Trophoblast cell (in vitro differentiated cells and primary cell): ENCODE measurements around the gene RIPK1.
"Not testable (repeated sequence)": the region's sequence is repeated elsewhere in the genome, so short reads cannot be mapped to it uniquely, and the experiment has no call there.

Experiments
- DNase-seq, 2 donors: peaks; one replicate each; pipeline ENCODE4 v3.0.0-alpha.2; 2016
- H2AFZ ChIP-seq: 2 replicates; pipeline ENCODE4 v1.6.1; 2013; ENCODE audit warnings: low read length, moderate library complexity, mild to moderate bottlenecking; ENCODE audit not compliant: insufficient read depth, poor library complexity
- H2AK5ac ChIP-seq: 2 replicates; pipeline ENCODE4 v1.6.1; 2013; ENCODE audit warnings: mild to moderate bottlenecking, low read length
- H2BK120ac ChIP-seq: 2 replicates; pipeline ENCODE4 v1.6.1; 2013; ENCODE audit warnings: low read length, mild to moderate bottlenecking, moderate library complexity; ENCODE audit not compliant: insufficient read depth, poor library complexity
- H2BK12ac ChIP-seq: 2 replicates; pipeline ENCODE4 v1.6.1; 2013; ENCODE audit warnings: mild to moderate bottlenecking, low read length, moderate library complexity
- H2BK5ac ChIP-seq: 2 replicates; pipeline ENCODE4 v1.6.1; 2013; ENCODE audit warnings: low read length, low read depth, moderate library complexity, mild to moderate bottlenecking; ENCODE audit not compliant: poor library complexity
- H3K14ac ChIP-seq: 2 replicates; pipeline ENCODE4 v1.6.1; 2013; ENCODE audit warnings: mild to moderate bottlenecking, low read length
- H3K18ac ChIP-seq: 2 replicates; pipeline ENCODE4 v1.6.1; 2013; ENCODE audit warnings: mild to moderate bottlenecking, low read length
- H3K23ac ChIP-seq: 2 replicates; pipeline ENCODE4 v1.6.1; 2013; ENCODE audit warnings: low read length
- H3K27ac ChIP-seq: 2 replicates; pipeline ENCODE4 v1.5.1; 2013; ENCODE audit warnings: low read depth, mild to moderate bottlenecking, inconsistent platforms, low read length, moderate library complexity
- H3K27me3 ChIP-seq: 2 replicates; pipeline ENCODE4 v1.6.1; 2013; ENCODE audit warnings: inconsistent platforms, mild to moderate bottlenecking, low read length, moderate library complexity; ENCODE audit not compliant: insufficient read depth
- H3K36me3 ChIP-seq, 2 experiments: 1 replicate in 1 of 2; 2 replicates in 1 of 2; pipeline ENCODE4 v1.6.1; 2013; ENCODE audit warnings: low read length in 2 of 2, mild to moderate bottlenecking in 2 of 2, moderate library complexity in 1 of 2; ENCODE audit not compliant: insufficient read depth in 2 of 2, control insufficient read depth in 1 of 2
- H3K4ac ChIP-seq: 2 replicates; pipeline ENCODE4 v1.6.1; 2013; ENCODE audit warnings: low read depth, mild to moderate bottlenecking, low read length, moderate library complexity
- H3K4me1 ChIP-seq, 2 experiments: 1 replicate in 1 of 2; 2 replicates in 1 of 2; pipeline ENCODE4 v1.6.1; 2013; ENCODE audit warnings: low read length in 2 of 2, mild to moderate bottlenecking in 2 of 2, moderate library complexity in 1 of 2; ENCODE audit not compliant: insufficient read depth in 2 of 2, control insufficient read depth in 1 of 2
- H3K4me2 ChIP-seq: 2 replicates; pipeline ENCODE4 v1.6.1; 2013; ENCODE audit warnings: inconsistent platforms, mild to moderate bottlenecking, low read length, moderate library complexity
- H3K4me3 ChIP-seq: 2 replicates; pipeline ENCODE4 v1.5.1; 2013; ENCODE audit warnings: mild to moderate bottlenecking, low read depth, low read length, inconsistent platforms
- H3K79me1 ChIP-seq: one replicate; pipeline ENCODE4 v1.6.1; 2013; ENCODE audit warnings: low read length
- H3K79me2 ChIP-seq: 2 replicates; pipeline ENCODE4 v1.6.1; 2013; ENCODE audit warnings: low read length, mild to moderate bottlenecking; ENCODE audit not compliant: control insufficient read depth, insufficient read depth, poor library complexity
- H3K9ac ChIP-seq: 2 replicates; pipeline ENCODE4 v1.6.1; 2013; ENCODE audit warnings: mild to moderate bottlenecking, low read length
- H3K9me3 ChIP-seq: 2 replicates; pipeline ENCODE4 v1.6.1; 2013; ENCODE audit warnings: low read depth, mild to moderate bottlenecking, control low read depth, inconsistent platforms, low read length; ENCODE audit not compliant: insufficient read depth
- H4K12ac ChIP-seq: 2 replicates; pipeline ENCODE4 v1.6.1; 2013; ENCODE audit warnings: low read depth, mild to moderate bottlenecking, low read length, moderate library complexity
- H4K8ac ChIP-seq: 2 replicates; pipeline ENCODE4 v1.6.1; 2013; ENCODE audit warnings: low read depth, mild to moderate bottlenecking, low read length, moderate library complexity
- H4K91ac ChIP-seq: one replicate; pipeline ENCODE4 v1.6.1; 2013; ENCODE audit warnings: low read depth, mild to moderate bottlenecking, low read length, moderate library complexity
- WGBS: extraction: QIAGEN DNeasy Blood & Tissue Kit; methylation state at CpG from one replicate; pipeline ENCODE4 v1.1.7; 2013; ENCODE audit warnings: missing lambda C conversion rate; ENCODE audit not compliant: insufficient read length, insufficient coverage; ENCODE audit errors: extremely low coverage; 5-methylcytosine and 5-hydroxymethylcytosine counted together

Gene RIPK1

DNA sequence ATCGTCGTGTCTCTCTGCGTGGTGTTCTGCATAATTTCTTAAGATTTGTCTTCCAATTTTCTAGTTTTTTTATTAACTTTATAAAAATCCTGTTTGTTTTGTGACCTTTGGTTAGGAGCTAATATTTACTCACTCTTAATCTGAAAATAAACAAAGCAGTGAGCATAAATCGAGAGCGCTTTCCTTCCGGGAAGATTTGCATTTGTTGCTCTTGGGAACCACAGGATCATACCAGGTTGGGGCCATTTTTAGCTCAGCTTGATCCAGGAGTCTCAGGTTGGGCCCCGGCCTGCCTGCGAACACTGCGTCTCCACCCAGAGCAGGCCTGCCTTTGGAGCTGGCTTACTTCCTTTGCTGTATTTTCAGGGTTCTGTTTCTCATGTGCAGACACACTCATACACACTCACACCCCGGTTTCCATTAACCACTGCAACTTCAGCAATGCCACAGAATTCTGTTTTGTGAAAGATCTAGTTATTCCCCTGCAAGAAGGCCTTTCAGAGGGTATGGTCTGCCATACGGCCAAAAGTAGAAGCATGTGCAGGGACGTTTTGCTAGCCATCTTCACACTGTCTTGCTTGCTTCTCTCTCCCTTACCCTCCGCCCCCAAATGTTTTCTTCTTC lies 67.5 kb downstream of the RIPK1 start:
- Histone ChIP-seq H3K18ac (no peak overlapping the region), H3K4me3 (no peak overlapping the region), H3K79me2 (no peaks in the 10 kb centered on the region), H2AFZ (no peak overlapping the region), H3K23ac (no peak overlapping the region), H3K4me1 (no peaks in the 10 kb centered on the region), H3K79me1 (no peaks in the 10 kb centered on the region), H2BK12ac (no peak overlapping the region), H3K27ac (no peak overlapping the region), H3K14ac (no peak overlapping the region), H2BK120ac (no peak overlapping the region), H3K9me3 (peaks cover 3% of the 10 kb centered on the region), H4K12ac (no peak overlapping the region), H4K8ac (no peak overlapping the region), H3K9ac (no peak overlapping the region), H3K36me3 (peaks cover 36 to 48% of the 10 kb centered on the region in 2 experiments), H2AK5ac (no peak overlapping the region), H3K4me2 (no peak overlapping the region), H3K4ac (no peak overlapping the region), H4K91ac (no peak overlapping the region), H3K27me3 (no peaks in the 10 kb centered on the region), H2BK5ac (no peak overlapping the region)
- WGBS: no CpG with 5 or more reads among the region's 13 CpGs
- no peak for DNase-seq

DNA sequence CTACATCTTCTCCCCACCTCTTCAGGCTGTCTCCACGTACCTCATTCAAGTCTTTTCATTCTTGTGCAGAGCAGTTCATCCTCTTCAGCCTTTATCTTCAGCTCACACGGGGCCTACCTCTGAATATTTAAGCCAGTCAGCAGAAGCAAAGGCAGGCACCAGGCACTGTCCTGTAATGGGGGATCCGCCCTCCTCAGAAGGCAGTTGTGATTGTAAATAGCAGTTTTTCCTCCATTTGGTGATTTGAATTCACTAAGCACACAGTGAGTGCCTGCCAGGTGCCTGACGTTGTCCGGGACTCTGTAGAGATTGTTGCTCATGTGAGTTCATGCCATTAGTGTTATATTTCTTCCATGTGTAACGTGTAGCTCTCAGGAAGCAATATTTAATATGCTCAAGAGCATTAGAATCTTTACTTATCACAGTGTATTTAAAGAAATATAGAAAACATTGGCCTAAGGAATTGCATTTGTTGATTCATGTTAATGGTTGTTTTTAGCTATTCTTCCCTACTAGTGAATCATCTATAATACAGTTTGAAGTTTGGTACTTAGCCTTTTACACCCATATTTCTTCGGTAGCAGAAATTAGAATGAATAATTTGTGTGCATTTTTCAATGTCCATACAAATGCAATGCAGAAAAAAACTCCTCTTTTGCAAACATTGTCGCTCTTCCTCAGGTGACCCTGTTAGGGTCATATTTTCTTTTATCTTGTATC lies 68.2 kb downstream of the RIPK1 start:
- H3K79me1 ChIP-seq: no peaks in the 10 kb centered on the region
- no peak overlapping the region for H4K12ac ChIP-seq
- H3K79me2 ChIP-seq: no peaks in the 10 kb centered on the region
- H2BK5ac ChIP-seq: no peak overlapping the region
- no peak overlapping the region for H3K18ac ChIP-seq
- no peaks in the 10 kb centered on the region for H3K27me3 ChIP-seq
- H3K9ac ChIP-seq: peak overlapping the region; percentile 31
- no peak overlapping the region for H3K4ac ChIP-seq
- peaks cover 35 to 47% of the 10 kb centered on the region in 2 experiments for H3K36me3 ChIP-seq
- H3K27ac ChIP-seq: no peak overlapping the region
- peaks cover 2% of the 10 kb centered on the region for H3K9me3 ChIP-seq
- no peak overlapping the region for H3K4me2 ChIP-seq
- no peak for DNase-seq
- WGBS: no CpG with 5 or more reads among the region's 8 CpGs
- H3K4me1 ChIP-seq: no peaks in the 10 kb centered on the region
- no peak overlapping the region for H3K14ac ChIP-seq
- H2AFZ ChIP-seq: no peak overlapping the region
- H2AK5ac ChIP-seq: no peak overlapping the region
- H4K91ac ChIP-seq: no peak overlapping the region
- H3K23ac ChIP-seq: peak overlapping the region; percentile 73
- H4K8ac ChIP-seq: no peak overlapping the region
- no peak overlapping the region for H2BK12ac ChIP-seq
- H2BK120ac ChIP-seq: no peak overlapping the region
- H3K4me3 ChIP-seq: no peak overlapping the region

DNA sequence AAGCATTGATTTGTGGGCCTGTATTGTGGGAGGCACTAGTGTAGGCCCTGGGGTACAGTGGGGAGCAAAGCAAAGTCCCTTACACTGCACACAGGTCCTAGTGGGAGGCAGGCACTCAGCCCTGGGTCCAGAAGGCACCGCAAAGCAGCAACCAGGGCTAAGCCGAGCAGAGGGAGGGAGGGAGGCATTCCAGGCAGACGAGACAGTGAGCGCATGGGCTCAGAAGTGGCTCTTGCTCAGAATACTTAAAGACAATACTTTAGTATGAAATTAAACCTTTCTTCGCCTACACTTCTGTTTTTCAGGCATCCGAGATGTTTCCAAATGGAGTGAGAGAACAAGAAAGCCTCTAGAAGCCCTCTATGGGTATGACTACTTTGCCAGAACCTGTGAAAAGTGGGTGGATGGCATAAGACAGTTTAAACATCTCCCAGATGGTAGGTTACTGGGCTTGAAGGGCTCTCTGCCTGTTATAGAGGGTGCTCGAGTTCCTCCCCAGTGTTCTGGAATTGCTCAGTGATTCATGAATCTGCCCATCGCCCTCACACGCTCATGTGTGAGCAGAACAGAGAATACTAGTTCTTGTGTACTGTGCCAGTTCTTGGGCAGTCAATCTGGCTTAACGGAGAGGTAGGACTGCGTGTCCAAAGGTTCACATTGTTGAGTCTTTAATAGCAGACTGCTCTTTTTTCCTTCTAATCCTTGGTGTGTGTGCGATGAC lies 68.9 kb downstream of the RIPK1 start:
- H3K79me1 ChIP-seq: no peaks in the 10 kb centered on the region
- H3K79me2 ChIP-seq: no peaks in the 10 kb centered on the region
- H3K27ac ChIP-seq: no peak overlapping the region
- peaks cover 28 to 40% of the 10 kb centered on the region in 2 experiments for H3K36me3 ChIP-seq
- no peak overlapping the region for H3K23ac ChIP-seq
- H3K4me3 ChIP-seq: no peak overlapping the region
- H2BK12ac ChIP-seq: no peak overlapping the region
- H3K9me3 ChIP-seq: no peaks in the 10 kb centered on the region
- H2BK120ac ChIP-seq: no peak overlapping the region
- no peak overlapping the region for H4K91ac ChIP-seq
- no peak overlapping the region for H3K4me2 ChIP-seq
- no peak overlapping the region for H2AK5ac ChIP-seq
- H3K4me1 ChIP-seq: no peaks in the 10 kb centered on the region
- H3K18ac ChIP-seq: no peak overlapping the region
- peak overlapping the region; percentile 7 for H3K9ac ChIP-seq
- H4K12ac ChIP-seq: no peak overlapping the region
- H2BK5ac ChIP-seq: no peak overlapping the region
- no peak overlapping the region for H2AFZ ChIP-seq
- H3K14ac ChIP-seq: no peak overlapping the region
- H3K27me3 ChIP-seq: no peaks in the 10 kb centered on the region
- no peak overlapping the region for H3K4ac ChIP-seq
- WGBS: no CpG with 5 or more reads among the region's 12 CpGs
- DNase-seq: no peak
- H4K8ac ChIP-seq: no peak overlapping the region

DNA sequence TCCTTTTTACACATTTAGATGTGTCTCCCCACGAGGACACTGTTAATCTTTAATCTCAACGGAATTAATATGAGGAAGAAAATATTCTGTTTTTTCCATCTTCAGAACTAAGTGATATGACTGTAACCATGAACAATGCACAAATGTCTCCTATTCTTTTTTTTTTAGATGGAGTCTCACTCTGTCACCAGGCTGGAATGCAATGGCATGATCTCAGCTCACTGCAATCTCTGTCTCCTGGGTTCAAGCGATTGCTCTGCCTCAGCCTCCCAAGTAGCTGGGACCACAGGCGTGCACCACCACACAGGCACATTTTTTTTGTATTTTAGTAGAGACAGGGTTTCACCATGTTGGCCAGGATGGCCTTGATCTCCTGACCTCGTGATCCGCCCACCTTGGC lies 69.6 kb downstream of the RIPK1 start:
- not testable (repeated sequence) for H3K27me3 ChIP-seq, H3K4me2 ChIP-seq, H3K4me3 ChIP-seq, H2AFZ ChIP-seq, H2BK12ac ChIP-seq, H3K4me1 ChIP-seq, H3K18ac ChIP-seq, H2BK120ac ChIP-seq, H3K4ac ChIP-seq, H3K9me3 ChIP-seq, H2AK5ac ChIP-seq, H4K91ac ChIP-seq, H3K27ac ChIP-seq, H3K79me1 ChIP-seq, H4K12ac ChIP-seq, H4K8ac ChIP-seq, H2BK5ac ChIP-seq, H3K23ac ChIP-seq, H3K9ac ChIP-seq, H3K14ac ChIP-seq, H3K79me2 ChIP-seq
- peak in 1 of 2 donors; percentile 48 for DNase-seq
- no CpG with 5 or more reads among the region's 6 CpGs for WGBS
- peaks cover 24 to 37% of the 10 kb centered on the region in 2 experiments for H3K36me3 ChIP-seq
